ENCODE data around the gene TBCD. TPM values are rescaled to one million over a fixed set of nuclear protein-coding genes. Genes with fewer than 3 reads are reported as not detected.

TBCD gene
- total RNA-seq, 1 donor from 2014 or later = 31.8 TPM

GRCh38 chr17:82920715-82921114 is 168.8 kb downstream of the TBCD start:
- Histone ChIP-seq H4K20me1 (ENCODE audit: insufficient read depth, low read length) (no peaks in the 10 kb centered on the region), H3K27me3 (ENCODE audit: insufficient read depth, low read length) (no peaks in the 10 kb centered on the region), H3K4me3 (ENCODE audit: insufficient read depth, low read depth, low read length) (no peak overlapping the region), H2AFZ (ENCODE audit: low read depth, low read length) (no peak overlapping the region), H3K27ac (ENCODE audit: low read depth, low read length) (no peak overlapping the region), H3K36me3 (ENCODE audit: insufficient read depth, low read length) (no peaks in the 10 kb centered on the region), H3K4me1 (ENCODE audit: insufficient read depth, low read length) (no peaks in the 10 kb centered on the region), H3K4me2 (ENCODE audit: low read length) (no peak overlapping the region), H3K79me2 (ENCODE audit: insufficient read depth, low read length) (no peaks in the 10 kb centered on the region), H3K9me3 (ENCODE audit: insufficient read depth, low read depth, low read length) (no peaks in the 10 kb centered on the region), H3K9ac (ENCODE audit: low read length) (no peak overlapping the region)
- no peak for DNase-seq (ENCODE audit: low read depth)
- no peak overlapping the region for H3K27ac Mint-ChIP-seq (ENCODE audit: unreplicated experiment)
- H3K36me3 Mint-ChIP-seq (ENCODE audit: low read depth, unreplicated experiment) = peaks cover 6% of the 10 kb centered on the region
- H3K9me3 Mint-ChIP-seq (ENCODE audit: unreplicated experiment) = no peaks in the 10 kb centered on the region
- no peaks in the 10 kb centered on the region for H3K27me3 Mint-ChIP-seq (ENCODE audit: low read depth, unreplicated experiment)
- TF ChIP-seq, protein P1, sequence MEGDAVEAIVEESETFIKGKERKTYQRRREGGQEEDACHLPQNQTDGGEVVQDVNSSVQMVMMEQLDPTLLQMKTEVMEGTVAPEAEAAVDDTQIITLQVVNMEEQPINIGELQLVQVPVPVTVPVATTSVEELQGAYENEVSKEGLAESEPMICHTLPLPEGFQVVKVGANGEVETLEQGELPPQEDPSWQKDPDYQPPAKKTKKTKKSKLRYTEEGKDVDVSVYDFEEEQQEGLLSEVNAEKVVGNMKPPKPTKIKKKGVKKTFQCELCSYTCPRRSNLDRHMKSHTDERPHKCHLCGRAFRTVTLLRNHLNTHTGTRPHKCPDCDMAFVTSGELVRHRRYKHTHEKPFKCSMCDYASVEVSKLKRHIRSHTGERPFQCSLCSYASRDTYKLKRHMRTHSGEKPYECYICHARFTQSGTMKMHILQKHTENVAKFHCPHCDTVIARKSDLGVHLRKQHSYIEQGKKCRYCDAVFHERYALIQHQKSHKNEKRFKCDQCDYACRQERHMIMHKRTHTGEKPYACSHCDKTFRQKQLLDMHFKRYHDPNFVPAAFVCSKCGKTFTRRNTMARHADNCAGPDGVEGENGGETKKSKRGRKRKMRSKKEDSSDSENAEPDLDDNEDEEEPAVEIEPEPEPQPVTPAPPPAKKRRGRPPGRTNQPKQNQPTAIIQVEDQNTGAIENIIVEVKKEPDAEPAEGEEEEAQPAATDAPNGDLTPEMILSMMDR (IDR thresholded peaks at IDR 0.05; ENCODE audit: insufficient read depth, low read depth, low read length) = no peak
- no peak for TF ChIP-seq EZH2 (IDR thresholded peaks at IDR 0.05; ENCODE audit: insufficient read depth, low read length)
- no peak overlapping the region for H3K4me3 Mint-ChIP-seq (ENCODE audit: unreplicated experiment)
- no peaks in the 10 kb centered on the region for H3K4me1 Mint-ChIP-seq (ENCODE audit: low read depth, unreplicated experiment)
- FAIRE-seq = no peak

DNA sequence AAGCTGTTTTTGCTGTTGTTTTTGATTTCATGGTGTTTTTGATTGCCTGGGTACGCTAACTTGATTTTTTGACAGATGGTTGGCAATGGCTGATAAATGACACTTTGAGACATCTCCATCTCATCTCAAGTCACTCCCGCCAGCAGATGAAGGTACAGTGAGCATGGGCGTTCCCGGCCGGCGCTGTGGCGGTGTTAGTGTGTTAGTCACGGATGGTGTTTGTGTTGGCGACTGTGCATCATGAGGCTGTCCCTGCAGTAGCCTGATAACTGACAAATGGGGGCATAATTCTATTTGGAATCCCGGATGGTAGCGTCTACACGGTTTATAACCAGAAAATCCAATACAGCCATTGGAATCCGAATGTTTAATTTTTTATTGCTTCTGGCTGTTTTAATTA is 169.6 kb downstream of the TBCD start:
- no peak overlapping the region for H3K4me3 Mint-ChIP-seq (ENCODE audit: unreplicated experiment)
- H3K4me1 ChIP-seq (ENCODE audit: insufficient read depth, low read length) = no peaks in the 10 kb centered on the region
- no peak overlapping the region for H2AFZ ChIP-seq (ENCODE audit: low read depth, low read length)
- H3K27me3 ChIP-seq (ENCODE audit: insufficient read depth, low read length) = no peaks in the 10 kb centered on the region
- no peak overlapping the region for H3K4me2 ChIP-seq (ENCODE audit: low read length)
- no peaks in the 10 kb centered on the region for H3K36me3 ChIP-seq (ENCODE audit: insufficient read depth, low read length)
- H3K9me3 ChIP-seq (ENCODE audit: insufficient read depth, low read depth, low read length) = no peaks in the 10 kb centered on the region
- H3K27ac Mint-ChIP-seq (ENCODE audit: unreplicated experiment) = no peak overlapping the region
- no peak overlapping the region for H3K9ac ChIP-seq (ENCODE audit: low read length)
- no peak for FAIRE-seq
- H3K79me2 ChIP-seq (ENCODE audit: insufficient read depth, low read length) = no peaks in the 10 kb centered on the region
- H4K20me1 ChIP-seq (ENCODE audit: insufficient read depth, low read length) = no peaks in the 10 kb centered on the region
- H3K27ac ChIP-seq (ENCODE audit: low read depth, low read length) = no peak overlapping the region
- H3K27me3 Mint-ChIP-seq (ENCODE audit: low read depth, unreplicated experiment) = no peaks in the 10 kb centered on the region
- no peak for DNase-seq (ENCODE audit: low read depth)
- H3K36me3 Mint-ChIP-seq (ENCODE audit: low read depth, unreplicated experiment) = peaks cover 3% of the 10 kb centered on the region
- H3K9me3 Mint-ChIP-seq (ENCODE audit: unreplicated experiment) = no peaks in the 10 kb centered on the region
- TF ChIP-seq EZH2 (IDR thresholded peaks at IDR 0.05; ENCODE audit: insufficient read depth, low read length) = no peak
- TF ChIP-seq, protein P1 (IDR thresholded peaks at IDR 0.05; ENCODE audit: insufficient read depth, low read depth, low read length) = no peak
- H3K4me3 ChIP-seq (ENCODE audit: insufficient read depth, low read depth, low read length) = no peak overlapping the region
- no peaks in the 10 kb centered on the region for H3K4me1 Mint-ChIP-seq (ENCODE audit: low read depth, unreplicated experiment)

DNA sequence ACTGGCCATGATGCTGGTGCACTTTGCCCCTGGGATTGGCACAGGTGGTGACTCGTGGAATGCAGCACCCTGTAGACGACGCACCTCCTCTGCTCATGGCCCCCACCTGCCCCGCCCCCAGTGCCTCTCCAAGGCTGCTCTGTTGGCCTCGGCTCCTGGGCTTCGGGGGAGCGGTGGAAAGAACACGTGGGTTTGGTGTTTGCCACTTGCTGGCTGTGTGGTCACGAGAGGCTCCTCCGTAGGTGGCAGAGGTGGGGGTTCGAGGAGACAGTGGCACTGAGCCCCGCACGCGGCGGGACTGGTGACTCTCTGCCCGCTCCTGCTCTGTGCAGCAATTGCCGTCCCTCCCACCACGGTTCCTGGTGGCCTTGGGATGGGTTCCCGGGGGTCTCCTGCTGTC is 170.8 kb downstream of the TBCD start:
- Mint-ChIP-seq H3K36me3 (ENCODE audit: low read depth, unreplicated experiment) (peaks cover 10% of the 10 kb centered on the region), H3K9me3 (ENCODE audit: unreplicated experiment) (no peaks in the 10 kb centered on the region), H3K27me3 (ENCODE audit: low read depth, unreplicated experiment) (no peaks in the 10 kb centered on the region), H3K27ac (ENCODE audit: unreplicated experiment) (no peak overlapping the region), H3K4me3 (ENCODE audit: unreplicated experiment) (no peak overlapping the region), H3K4me1 (ENCODE audit: low read depth, unreplicated experiment) (no peaks in the 10 kb centered on the region)
- Histone ChIP-seq H4K20me1 (ENCODE audit: insufficient read depth, low read length) (no peaks in the 10 kb centered on the region), H3K4me3 (ENCODE audit: insufficient read depth, low read depth, low read length) (no peak overlapping the region), H3K9ac (ENCODE audit: low read length) (no peak overlapping the region), H3K27ac (ENCODE audit: low read depth, low read length) (no peak overlapping the region), H3K4me1 (ENCODE audit: insufficient read depth, low read length) (no peaks in the 10 kb centered on the region), H3K36me3 (ENCODE audit: insufficient read depth, low read length) (peaks cover 7% of the 10 kb centered on the region), H3K79me2 (ENCODE audit: insufficient read depth, low read length) (no peaks in the 10 kb centered on the region), H3K27me3 (ENCODE audit: insufficient read depth, low read length) (no peaks in the 10 kb centered on the region), H3K4me2 (ENCODE audit: low read length) (no peak overlapping the region), H2AFZ (ENCODE audit: low read depth, low read length) (no peak overlapping the region), H3K9me3 (ENCODE audit: insufficient read depth, low read depth, low read length) (no peaks in the 10 kb centered on the region)
- TF ChIP-seq, protein P1 (IDR thresholded peaks at IDR 0.05; ENCODE audit: insufficient read depth, low read depth, low read length) = no peak
- no peak for TF ChIP-seq EZH2 (IDR thresholded peaks at IDR 0.05; ENCODE audit: insufficient read depth, low read length)
- DNase-seq (ENCODE audit: low read depth) (no peak), FAIRE-seq (no peak)
